Adrenal gland (tissue), 5 donors: ENCODE results near the gene PTBP3.

Experiments
- POLR2A ChIP-seq, 2 donors: fragments of 450-650 bp; IDR thresholded peaks; one replicate each; pipeline ENCODE4 v1.6.1; 2017; ENCODE audit warnings: antibody characterized with exemption in 2 of 2, mild to moderate bottlenecking in 2 of 2, moderate library complexity in 1 of 2
- TF ChIP-seq, protein P1 (sequence below), 6 experiments: fragments of 450-650 bp in 4 of 6; fragments of 200-600 bp in 2 of 6; sonication (generic) in 1 of 6; IDR thresholded peaks; 1 replicate in 5 of 6; 2 replicates in 1 of 6; pipeline versions ENCODE4 v1.5.1 to v1.8.0; 2016 to 2021; ENCODE audit warnings: antibody characterized with exemption in 6 of 6, mild to moderate bottlenecking in 2 of 6, moderate library complexity in 1 of 6
- donor health status: DM: no; HTN: no; CAD: no.

DNA sequence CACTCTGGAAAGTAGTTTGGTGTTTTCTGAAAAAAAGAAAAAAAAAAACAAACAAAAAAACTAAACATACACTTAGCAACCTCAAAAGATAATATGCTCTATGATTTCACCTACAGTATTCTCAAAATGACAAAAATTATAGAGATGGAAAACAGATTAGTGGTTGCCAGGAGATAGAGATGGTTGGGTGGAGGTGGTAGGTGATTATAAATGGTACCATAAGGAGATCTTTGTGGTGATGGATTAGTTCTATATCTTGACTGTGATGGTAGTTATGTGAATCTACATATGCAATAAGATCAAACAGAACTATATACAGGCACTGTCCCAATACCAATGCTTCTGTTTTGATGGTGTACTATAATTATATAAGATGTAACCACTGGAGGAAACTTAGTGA, 32.0 kb downstream of the PTBP3 start:
- TF ChIP-seq, protein P1, sequence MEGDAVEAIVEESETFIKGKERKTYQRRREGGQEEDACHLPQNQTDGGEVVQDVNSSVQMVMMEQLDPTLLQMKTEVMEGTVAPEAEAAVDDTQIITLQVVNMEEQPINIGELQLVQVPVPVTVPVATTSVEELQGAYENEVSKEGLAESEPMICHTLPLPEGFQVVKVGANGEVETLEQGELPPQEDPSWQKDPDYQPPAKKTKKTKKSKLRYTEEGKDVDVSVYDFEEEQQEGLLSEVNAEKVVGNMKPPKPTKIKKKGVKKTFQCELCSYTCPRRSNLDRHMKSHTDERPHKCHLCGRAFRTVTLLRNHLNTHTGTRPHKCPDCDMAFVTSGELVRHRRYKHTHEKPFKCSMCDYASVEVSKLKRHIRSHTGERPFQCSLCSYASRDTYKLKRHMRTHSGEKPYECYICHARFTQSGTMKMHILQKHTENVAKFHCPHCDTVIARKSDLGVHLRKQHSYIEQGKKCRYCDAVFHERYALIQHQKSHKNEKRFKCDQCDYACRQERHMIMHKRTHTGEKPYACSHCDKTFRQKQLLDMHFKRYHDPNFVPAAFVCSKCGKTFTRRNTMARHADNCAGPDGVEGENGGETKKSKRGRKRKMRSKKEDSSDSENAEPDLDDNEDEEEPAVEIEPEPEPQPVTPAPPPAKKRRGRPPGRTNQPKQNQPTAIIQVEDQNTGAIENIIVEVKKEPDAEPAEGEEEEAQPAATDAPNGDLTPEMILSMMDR (IDR thresholded peaks at IDR 0.05): no peak
- no peak for TF ChIP-seq POLR2A (IDR thresholded peaks at IDR 0.05)
